Neural cell (in vitro differentiated cells): ENCODE results near the gene MIEN1.

ENCODE experiments used
- CTCF ChIP-seq: fragments of 450-650 bp; IDR thresholded peaks from 2 replicates; pipeline ENCODE4 v1.5.1; 2014; ENCODE audit warnings: antibody characterized with exemption, mild to moderate bottlenecking, moderate library complexity; ENCODE audit not compliant: poor library complexity, severe bottlenecking
- EP300 ChIP-seq: fragments of 450-650 bp; conservative IDR thresholded peaks from 2 replicates; pipeline ENCODE4 v1.6.1; 2014; ENCODE audit warnings: antibody characterized with exemption, mild to moderate bottlenecking, moderate library complexity; ENCODE audit not compliant: poor library complexity, severe bottlenecking
- EZH2 ChIP-seq: fragments of 200-600, 300-800 bp; shearing (Covaris generic), sonication (generic); IDR thresholded peaks from 2 replicates; pipeline ENCODE4 v1.6.1; 2014; ENCODE audit warnings: antibody characterized with exemption, low read length, borderline replicate concordance, mild to moderate bottlenecking; ENCODE audit not compliant: insufficient read depth, poor library complexity, severe bottlenecking
- POLR2AphosphoS5 ChIP-seq: IDR thresholded peaks from 2 replicates; pipeline ENCODE4 v1.6.1; 2012

- TF ChIP-seq CTCF, result no peak
- TF ChIP-seq EZH2, result no peak
- no peak for TF ChIP-seq EP300
- no peak for TF ChIP-seq POLR2AphosphoS5
Measured at GRCh38 chr17:39757176-39757662, 26.9 kb upstream of the MIEN1 start.
